ENCODE measurements around the gene OR1N2.
"Not testable (repeated sequence)": the region's sequence is repeated elsewhere in the genome, so short reads cannot be mapped to it uniquely, and the experiment has no call there.

The OR1N2 gene

GRCh38 chr9:122552812-122553211 is at the start of gene OR1N2:
OR1N2 (plus strand) TSS chr9:122553112; CDS start chr9:122553212, 100 bp downstream.
- no peak for DNase-seq

- DNase-seq: no peak
Measured at GRCh38 chr9:122506964-122507363, 45.9 kb upstream of the OR1N2 start.

GRCh38 chr9:122510502-122510901 is 42.4 kb upstream of the OR1N2 start, which contains the start of gene OR1J2:
OR1J2 (plus strand) TSS chr9:122510802; CDS start chr9:122510802, 0 bp downstream.
- DNase-seq: no peak

GRCh38 chr9:122518226-122518625 is 34.7 kb upstream of the OR1N2 start:
- no peak for DNase-seq

- DNase-seq: no peak
Measured at GRCh38 chr9:122518841-122519240, 34.1 kb upstream of the OR1N2 start, which contains the start of gene OR1J4. OR1J4 (plus strand) TSS chr9:122519141; CDS start chr9:122519141, 0 bp downstream.

- no peak for DNase-seq
Measured at GRCh38 chr9:122519376-122519775, 33.5 kb upstream of the OR1N2 start.

GRCh38 chr9:122526602-122527001 is 26.3 kb upstream of the OR1N2 start:
- no peak for DNase-seq

- DNase-seq: no peak
Measured at GRCh38 chr9:122527193-122527592, 25.7 kb upstream of the OR1N2 start, which contains the start of gene OR1N1. OR1N1 (minus strand) TSS chr9:122527293; CDS start chr9:122527293, 0 bp downstream.

- not testable (repeated sequence) for DNase-seq
Measured at GRCh38 chr9:122531157-122531556, 21.8 kb upstream of the OR1N2 start.

GRCh38 chr9:122536134-122536533 is 16.8 kb upstream of the OR1N2 start:
- no peak for DNase-seq

- not testable (repeated sequence) for DNase-seq
Measured at GRCh38 chr9:122537066-122537465, 15.8 kb upstream of the OR1N2 start.

- DNase-seq: no peak
Measured at GRCh38 chr9:122538757-122539156, 14.2 kb upstream of the OR1N2 start.

GRCh38 chr9:122546196-122546595 is 6.7 kb upstream of the OR1N2 start:
- DNase-seq: no peak

- no peak for DNase-seq
Measured at GRCh38 chr9:122551371-122551770, 1.5 kb upstream of the OR1N2 start.

- no peak for DNase-seq
Measured at GRCh38 chr9:122561446-122561845, 8.5 kb downstream of the OR1N2 start.

- DNase-seq: no peak
Measured at GRCh38 chr9:122562134-122562760, 9.3 kb downstream of the OR1N2 start.

GRCh38 chr9:122567901-122568300 is 15.0 kb downstream of the OR1N2 start:
- no peak for DNase-seq

- no peak for DNase-seq
Measured at GRCh38 chr9:122572456-122572855, 19.5 kb downstream of the OR1N2 start.

- no peak for DNase-seq
Measured at GRCh38 chr9:122579874-122580273, 27.0 kb downstream of the OR1N2 start.

GRCh38 chr9:122580360-122580759 is 27.4 kb downstream of the OR1N2 start:
- DNase-seq: no peak

- not testable (repeated sequence) for DNase-seq
Measured at GRCh38 chr9:122583284-122583683, 30.4 kb downstream of the OR1N2 start, which contains the start of gene OR1L8. OR1L8 (minus strand) TSS chr9:122583384; CDS start chr9:122568477, 14,907 bp downstream.

Data from inflammatory macrophage treated with lipopolysaccharide for 1 hour (primary cell).